ENCODE measurements around the gene MYBBP1A.

GRCh38 chr17:4525691-4526397, 29.3 kb downstream of the MYBBP1A start:
- TF ChIP-seq CTCF (IDR thresholded peaks at IDR 0.05) (no peak), POLR2A (IDR thresholded peaks at IDR 0.05) (no peak)
